ENCODE results near the gene RAVER2.

RAVER2 gene

DNA sequence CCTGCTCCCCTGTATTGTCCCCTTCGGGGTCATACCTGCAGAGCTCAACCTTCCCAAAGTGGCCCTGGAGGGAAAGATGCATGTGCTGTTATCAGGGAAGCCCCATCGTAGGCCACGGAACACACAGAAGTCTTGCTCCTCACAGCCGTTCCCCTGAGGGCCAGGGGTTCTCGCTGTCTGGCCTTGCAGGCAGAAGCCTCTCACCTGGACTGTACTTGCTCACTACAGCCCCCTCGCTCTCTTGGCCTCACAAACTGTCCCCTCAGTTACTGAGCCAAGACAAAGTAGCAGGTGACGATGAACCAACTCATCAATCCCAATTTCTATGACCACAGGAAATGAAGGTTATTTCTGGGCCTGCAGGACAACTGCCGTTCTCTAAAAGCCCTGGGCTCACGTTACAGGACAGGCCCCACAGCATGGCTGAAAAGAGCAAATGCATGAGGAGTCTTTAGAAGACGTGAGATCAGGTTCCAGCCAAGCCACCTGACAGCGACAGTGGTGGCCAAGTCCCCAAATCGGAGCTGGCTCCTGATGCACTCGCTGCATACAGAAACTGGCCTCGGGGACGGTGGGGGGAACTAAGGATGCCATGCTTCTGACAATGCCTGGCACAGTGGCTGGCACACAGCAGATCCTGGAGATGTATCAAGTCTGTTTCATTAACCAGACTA, 95.0 kb downstream of the RAVER2 start:
- H3K4me3 Mint-ChIP-seq: no peak overlapping the region
- DNase-seq (no peak), ATAC-seq (replicated peaks) (no peak)
- H3K36me3 Mint-ChIP-seq: peaks cover 47 to 58% of the 10 kb centered on the region in 2 donors
- H3K27me3 Mint-ChIP-seq: no peaks in the 10 kb centered on the region
- peaks cover 9 to 17% of the 10 kb centered on the region in 2 donors for H3K4me1 Mint-ChIP-seq
- no peaks in the 10 kb centered on the region for H3K9me3 Mint-ChIP-seq
- no peak overlapping the region for H3K27ac Mint-ChIP-seq

GRCh38 chr1:64841330-64842065, 96.6 kb downstream of the RAVER2 start:
- no peak overlapping the region for H3K4me3 Mint-ChIP-seq
- H3K27ac Mint-ChIP-seq: no peak overlapping the region
- H3K4me1 Mint-ChIP-seq: peaks cover 9 to 17% of the 10 kb centered on the region in 2 donors
- no peak for DNase-seq
- H3K36me3 Mint-ChIP-seq: peaks cover 53 to 63% of the 10 kb centered on the region in 2 donors
- ATAC-seq (replicated peaks): no peak
- H3K27me3 Mint-ChIP-seq: no peaks in the 10 kb centered on the region
- H3K9me3 Mint-ChIP-seq: no peaks in the 10 kb centered on the region

DNA sequence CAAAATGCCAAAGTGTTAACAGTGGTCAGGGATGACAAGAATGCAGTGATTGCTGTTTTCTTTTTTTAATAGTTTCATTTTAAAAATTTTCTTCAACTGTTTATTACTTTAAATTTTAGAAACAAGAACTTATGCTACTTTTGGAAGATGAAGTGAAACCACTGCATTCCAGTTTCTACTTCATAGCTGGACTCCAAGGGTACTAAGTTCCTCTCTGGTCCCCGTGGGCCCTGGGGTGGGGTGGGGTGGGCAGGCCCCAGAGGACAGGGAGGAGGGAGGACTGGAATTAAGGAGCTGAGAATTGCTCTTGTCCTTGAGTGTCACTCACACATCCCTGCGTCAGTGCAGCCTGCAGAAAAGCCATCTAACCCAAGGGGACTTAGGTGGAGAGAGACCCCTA, 97.3 kb downstream of the RAVER2 start:
- Mint-ChIP-seq H3K27me3 (no peaks in the 10 kb centered on the region), H3K36me3 (peaks cover 46 to 57% of the 10 kb centered on the region in 2 donors), H3K4me1 (peaks cover 9 to 17% of the 10 kb centered on the region in 2 donors), H3K4me3 (no peak overlapping the region), H3K27ac (no peak overlapping the region), H3K9me3 (no peaks in the 10 kb centered on the region)
- ATAC-seq (replicated peaks) (peak; percentile 39 to 42), DNase-seq (no peak)

GRCh38 chr1:64843675-64844074, 98.8 kb downstream of the RAVER2 start:
- Mint-ChIP-seq H3K4me3 (no peak overlapping the region), H3K9me3 (no peaks in the 10 kb centered on the region), H3K36me3 (peaks cover 43 to 52% of the 10 kb centered on the region in 2 donors), H3K27ac (no peak overlapping the region), H3K27me3 (no peaks in the 10 kb centered on the region), H3K4me1 (peaks cover 9 to 17% of the 10 kb centered on the region in 2 donors)
- no peak for DNase-seq
- no peak for ATAC-seq (replicated peaks)

- no peaks in the 10 kb centered on the region for H3K9me3 Mint-ChIP-seq
- H3K27ac Mint-ChIP-seq: peak overlapping the region; percentile 47
- H3K27me3 Mint-ChIP-seq: no peaks in the 10 kb centered on the region
- H3K4me1 Mint-ChIP-seq: peaks cover 9 to 17% of the 10 kb centered on the region in 2 donors
- DNase-seq: no peak
- H3K36me3 Mint-ChIP-seq: peaks cover 46 to 54% of the 10 kb centered on the region in 2 donors
- ATAC-seq (replicated peaks): no peak
- H3K4me3 Mint-ChIP-seq: no peak overlapping the region
These were observed 99.3 kb downstream of the RAVER2 start for GRCh38 chr1:64844175-64844574.

- Mint-ChIP-seq H3K4me3 (no peak overlapping the region), H3K36me3 (peaks cover 47 to 54% of the 10 kb centered on the region in 2 donors), H3K27ac (peak overlapping the region; percentile 47)
These were observed 99.7 kb downstream of the RAVER2 start for GRCh38 chr1:64844609-64845008.

GRCh38 chr1:64845831-64846425, 101.1 kb downstream of the RAVER2 start:
- DNase-seq (no peak), ATAC-seq (replicated peaks) (no peak)
- H3K27ac Mint-ChIP-seq: peak overlapping the region; percentile 37
- H3K9me3 Mint-ChIP-seq: no peaks in the 10 kb centered on the region
- peaks cover 12 to 17% of the 10 kb centered on the region in 2 donors for H3K4me1 Mint-ChIP-seq
- no peaks in the 10 kb centered on the region for H3K27me3 Mint-ChIP-seq
- no peak overlapping the region for H3K4me3 Mint-ChIP-seq
- peaks cover 51 to 61% of the 10 kb centered on the region in 2 donors for H3K36me3 Mint-ChIP-seq

More at GRCh38 chr1:64844609-64845008, 99.7 kb downstream of the RAVER2 start:
- ATAC-seq (replicated peaks) (no peak), DNase-seq (no peak)
- no peaks in the 10 kb centered on the region for H3K9me3 Mint-ChIP-seq
- no peaks in the 10 kb centered on the region for H3K27me3 Mint-ChIP-seq
- H3K4me1 Mint-ChIP-seq: peaks cover 9 to 17% of the 10 kb centered on the region in 2 donors

DNA sequence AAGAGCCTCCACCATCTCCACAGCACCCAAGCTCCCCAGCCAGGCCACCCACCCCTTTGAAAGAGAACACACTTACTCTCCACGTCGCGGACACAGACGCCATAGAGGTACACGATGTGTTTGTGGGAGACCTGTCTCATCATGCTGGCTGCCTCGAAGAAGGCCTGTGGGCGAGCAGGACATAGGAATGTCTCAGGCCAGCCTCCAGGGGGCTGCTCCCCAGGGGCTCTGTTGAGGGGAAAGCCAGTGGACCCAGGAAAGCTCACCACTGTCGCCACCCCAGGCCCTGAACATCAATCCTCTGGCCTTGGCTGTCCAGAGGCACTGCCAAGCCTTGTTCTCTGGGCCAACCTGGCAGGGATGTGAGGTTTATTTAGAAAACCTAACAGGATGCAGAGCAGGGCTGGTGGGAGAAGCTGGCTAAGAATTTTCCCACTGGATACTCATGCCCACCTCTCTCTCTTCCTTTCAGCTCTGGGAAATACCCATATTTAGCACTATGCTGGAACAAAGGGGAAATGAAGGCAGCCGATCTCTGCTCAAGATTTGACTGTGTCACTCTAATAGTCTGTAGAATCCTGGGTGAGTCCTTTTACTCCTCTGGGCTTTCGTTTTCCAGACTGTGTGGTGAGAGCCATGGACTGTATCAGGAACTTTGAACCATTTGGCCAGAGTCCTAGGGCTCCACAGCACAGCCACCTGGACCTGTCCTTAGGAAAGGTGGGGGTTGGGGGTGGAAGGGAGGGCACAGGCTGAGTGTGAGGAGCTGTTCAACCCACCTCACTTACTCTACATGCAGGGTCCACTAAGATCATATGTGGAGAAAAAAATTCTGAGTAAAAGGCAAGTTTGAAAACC, 101.9 kb downstream of the RAVER2 start:
- Mint-ChIP-seq H3K4me3 (no peak overlapping the region), H3K36me3 (peaks cover 45 to 53% of the 10 kb centered on the region in 2 donors), H3K27ac (peak overlapping the region; percentile 37), H3K9me3 (no peaks in the 10 kb centered on the region), H3K4me1 (peaks cover 15 to 23% of the 10 kb centered on the region in 2 donors), H3K27me3 (no peaks in the 10 kb centered on the region)
- DNase-seq: no peak
- ATAC-seq (replicated peaks): no peak

DNA sequence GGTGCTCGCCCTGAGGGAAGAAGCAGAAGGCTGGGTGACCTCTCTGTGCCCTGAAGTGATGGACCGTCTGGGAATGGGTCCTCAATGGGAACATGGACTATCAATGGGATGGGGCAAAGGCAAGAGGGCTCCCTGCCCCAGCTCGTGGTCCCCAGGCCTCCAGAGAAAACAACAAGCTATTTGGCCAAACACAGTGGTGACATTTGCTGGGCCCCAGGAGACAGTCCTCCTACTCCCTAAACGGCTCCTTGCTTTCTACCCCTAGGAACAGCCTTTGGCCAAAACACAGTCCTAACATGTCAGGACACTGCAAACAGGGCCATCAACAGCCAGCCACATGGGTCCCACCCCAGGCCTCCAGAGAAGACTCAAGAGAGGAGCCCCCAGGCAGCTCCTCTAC, 102.8 kb downstream of the RAVER2 start:
- Mint-ChIP-seq H3K4me3 (no peak overlapping the region), H3K27ac (no peak overlapping the region), H3K27me3 (no peaks in the 10 kb centered on the region), H3K9me3 (no peaks in the 10 kb centered on the region), H3K4me1 (peaks cover 18 to 26% of the 10 kb centered on the region in 2 donors), H3K36me3 (peaks cover 51 to 59% of the 10 kb centered on the region in 2 donors)
- ATAC-seq (replicated peaks): no peak
- no peak for DNase-seq

DNA sequence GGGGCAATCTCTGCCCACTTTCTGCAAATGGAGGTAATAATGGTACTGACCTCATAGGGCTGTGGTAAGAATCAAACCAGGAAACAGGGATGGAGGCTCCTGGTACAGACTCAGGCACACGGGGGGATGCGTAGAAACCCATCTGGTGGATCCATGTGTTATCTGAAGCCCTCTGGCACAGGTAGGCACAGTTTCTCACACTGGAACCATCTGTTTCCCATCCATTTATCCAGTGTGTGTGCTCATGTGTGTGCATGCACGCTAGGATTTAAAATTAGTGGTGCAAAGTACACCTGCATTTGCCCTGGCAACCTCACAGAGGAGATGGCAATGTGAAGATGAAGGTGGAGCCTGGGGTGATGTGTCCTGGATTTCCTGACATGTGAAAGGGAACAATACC, 103.3 kb downstream of the RAVER2 start:
- H3K4me1 Mint-ChIP-seq: peaks cover 13 to 22% of the 10 kb centered on the region in 2 donors
- peak overlapping the region; percentile 14 for H3K27ac Mint-ChIP-seq
- ATAC-seq (replicated peaks) (no peak), DNase-seq (no peak)
- H3K27me3 Mint-ChIP-seq: no peaks in the 10 kb centered on the region
- no peaks in the 10 kb centered on the region for H3K9me3 Mint-ChIP-seq
- H3K4me3 Mint-ChIP-seq: no peak overlapping the region
- peaks cover 49 to 59% of the 10 kb centered on the region in 2 donors for H3K36me3 Mint-ChIP-seq

DNA sequence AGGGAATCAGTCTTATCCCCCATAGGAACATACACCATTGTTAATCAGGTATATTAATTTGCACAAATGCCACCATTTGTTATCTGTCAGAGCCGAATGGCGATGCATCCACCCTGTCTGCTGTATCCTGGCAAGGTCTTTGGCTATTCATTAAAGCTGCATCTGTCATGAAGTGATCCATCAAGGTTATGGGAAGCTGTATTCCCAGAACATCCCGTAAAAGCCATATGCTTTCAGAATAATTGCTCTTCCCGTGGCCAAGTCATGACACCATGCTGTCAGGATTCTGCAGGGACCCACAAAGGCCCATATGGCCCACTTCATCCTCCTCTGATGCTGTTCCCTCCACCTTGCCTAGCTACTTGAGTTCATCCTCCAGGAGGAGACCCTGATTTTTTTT, 103.9 kb downstream of the RAVER2 start:
- H3K4me1 Mint-ChIP-seq: peaks cover 9 to 17% of the 10 kb centered on the region in 2 donors
- H3K9me3 Mint-ChIP-seq: no peaks in the 10 kb centered on the region
- no peak overlapping the region for H3K4me3 Mint-ChIP-seq
- no peak for ATAC-seq (replicated peaks)
- H3K27me3 Mint-ChIP-seq: no peaks in the 10 kb centered on the region
- no peak for DNase-seq
- peak overlapping the region; percentile 26 for H3K27ac Mint-ChIP-seq
- H3K36me3 Mint-ChIP-seq: peaks cover 45 to 62% of the 10 kb centered on the region in 2 donors

DNA sequence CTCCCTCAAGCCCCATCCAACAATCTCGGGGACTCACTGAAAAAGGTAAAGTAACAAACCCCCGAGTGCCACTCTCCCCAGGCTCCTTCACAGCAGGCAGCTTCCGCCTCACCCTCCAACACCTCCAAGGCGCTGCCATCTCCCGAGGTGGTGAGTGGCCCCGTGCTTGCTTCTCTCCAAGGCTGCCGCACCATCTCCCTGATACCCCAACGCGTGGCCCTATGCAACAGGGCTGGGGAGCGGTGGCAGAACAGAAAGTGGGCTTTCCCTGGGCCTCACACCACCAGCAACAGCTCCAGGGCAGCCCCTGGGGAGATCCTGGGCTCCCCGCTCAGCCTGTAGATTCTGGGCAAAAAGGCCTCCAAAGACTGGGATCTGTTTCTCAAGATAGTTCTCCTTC, 105.1 kb downstream of the RAVER2 start:
- no peaks in the 10 kb centered on the region for H3K27me3 Mint-ChIP-seq
- H3K4me3 Mint-ChIP-seq: no peak overlapping the region
- DNase-seq (no peak), ATAC-seq (replicated peaks) (no peak)
- peaks cover 12 to 18% of the 10 kb centered on the region in 2 donors for H3K4me1 Mint-ChIP-seq
- H3K27ac Mint-ChIP-seq: peak overlapping the region; percentile 73
- peaks cover 47 to 60% of the 10 kb centered on the region in 2 donors for H3K36me3 Mint-ChIP-seq
- H3K9me3 Mint-ChIP-seq: no peaks in the 10 kb centered on the region

GRCh38 chr1:64850846-64851245, 106.0 kb downstream of the RAVER2 start:
- peaks cover 40 to 56% of the 10 kb centered on the region in 2 donors for H3K36me3 Mint-ChIP-seq
- no peaks in the 10 kb centered on the region for H3K9me3 Mint-ChIP-seq
- DNase-seq: no peak
- no peak overlapping the region for H3K4me3 Mint-ChIP-seq
- ATAC-seq (replicated peaks): no peak
- H3K27me3 Mint-ChIP-seq: no peaks in the 10 kb centered on the region
- H3K27ac Mint-ChIP-seq: no peak overlapping the region
- H3K4me1 Mint-ChIP-seq: peaks cover 12 to 19% of the 10 kb centered on the region in 2 donors

GRCh38 chr1:64851664-64852063, 106.8 kb downstream of the RAVER2 start:
- Mint-ChIP-seq H3K36me3 (peaks cover 33 to 52% of the 10 kb centered on the region in 2 donors), H3K27ac (peak overlapping the region; percentile 20), H3K4me1 (peaks cover 12 to 22% of the 10 kb centered on the region in 2 donors), H3K27me3 (no peaks in the 10 kb centered on the region), H3K4me3 (no peak overlapping the region), H3K9me3 (no peaks in the 10 kb centered on the region)
- ATAC-seq (replicated peaks) (no peak), DNase-seq (no peak)
